HG03095 (cell line): ENCODE data around the gene WRAP73.
"Not testable (repeated sequence)": the region's sequence is repeated elsewhere in the genome, so short reads cannot be mapped to it uniquely, and the experiment has no call there.

Experiments used
- ATAC-seq: cut with Tn5 transposase; IDR thresholded peaks from one replicate; pipeline ENCODE4 v1.9.1; 2021; ENCODE audit warnings: moderate library complexity; ENCODE audit not compliant: unreplicated experiment

Gene WRAP73

GRCh38 chr1:3599286-3599811, 50.6 kb downstream of the WRAP73 start:
- no peak for ATAC-seq

GRCh38 chr1:3598522-3599285, 51.2 kb downstream of the WRAP73 start:
- ATAC-seq: no peak

GRCh38 chr1:3598051-3598491, 51.8 kb downstream of the WRAP73 start:
- ATAC-seq: no peak

- ATAC-seq: no peak
Observed at GRCh38 chr1:3597599-3597964, 52.3 kb downstream of the WRAP73 start.

GRCh38 chr1:3596663-3597598, 53.0 kb downstream of the WRAP73 start:
- no peak for ATAC-seq

GRCh38 chr1:3595949-3596348, 54.0 kb downstream of the WRAP73 start:
- no peak for ATAC-seq

- no peak for ATAC-seq
Observed at GRCh38 chr1:3594706-3595377, 55.1 kb downstream of the WRAP73 start.

GRCh38 chr1:3593745-3594144, 56.2 kb downstream of the WRAP73 start:
- no peak for ATAC-seq

GRCh38 chr1:3593334-3593733, 56.6 kb downstream of the WRAP73 start:
- no peak for ATAC-seq

GRCh38 chr1:3590951-3591865, 58.7 kb downstream of the WRAP73 start:
- no peak for ATAC-seq

GRCh38 chr1:3590139-3590763, 59.7 kb downstream of the WRAP73 start:
- no peak for ATAC-seq

- no peak for ATAC-seq
Observed at GRCh38 chr1:3588395-3588794, 61.5 kb downstream of the WRAP73 start.

- no peak for ATAC-seq
Observed at GRCh38 chr1:3586986-3587759, 62.7 kb downstream of the WRAP73 start.

- no peak for ATAC-seq
Observed at GRCh38 chr1:3585940-3586568, 63.8 kb downstream of the WRAP73 start.

GRCh38 chr1:3585353-3585868, 64.5 kb downstream of the WRAP73 start:
- ATAC-seq: not testable (repeated sequence)

GRCh38 chr1:3584915-3585314, 65.0 kb downstream of the WRAP73 start:
- ATAC-seq: no peak

GRCh38 chr1:3583751-3584150, 66.2 kb downstream of the WRAP73 start:
- not testable (repeated sequence) for ATAC-seq
